Neural progenitor cell (in vitro differentiated cells): ENCODE results near the gene TUBGCP3. TPM values are rescaled to one million over a fixed set of nuclear protein-coding genes. Genes with fewer than 3 reads are reported as not detected.

Source experiments
- DNase-seq: peaks from one replicate; pipeline ENCODE4 v3.0.0-alpha.2; 2016; ENCODE audit warnings: low spot score
- H2AFZ ChIP-seq: fragments of 200-600 bp; sonication (generic); replicated peaks from 2 replicates; pipeline ENCODE4 v1.6.1; 2016; ENCODE audit warnings: antibody characterized with exemption
- H3F3A ChIP-seq: fragments of 200-600 bp; sonication (generic); 2 replicates; pipeline ENCODE4 v1.6.1; 2016; ENCODE audit warnings: antibody characterized with exemption, low read depth
- H3K27ac ChIP-seq: fragments of 200-600 bp; sonication (generic); 2 replicates; pipeline ENCODE4 v1.5.1; 2016; ENCODE audit warnings: mild to moderate bottlenecking
- H3K27me3 ChIP-seq: fragments of 200-600 bp; sonication (generic); 2 replicates; pipeline ENCODE4 v1.6.1; 2016; ENCODE audit warnings: mild to moderate bottlenecking, moderate library complexity
- H3K36me3 ChIP-seq: fragments of 200-600 bp; sonication (generic); 2 replicates; pipeline ENCODE4 v1.5.1; 2016
- H3K4me1 ChIP-seq: fragments of 200-600 bp; sonication (generic); 2 replicates; pipeline ENCODE4 v1.6.1; 2016; ENCODE audit warnings: mixed run types
- H3K4me2 ChIP-seq: fragments of 200-600 bp; sonication (generic); 2 replicates; pipeline ENCODE4 v1.6.1; 2016
- H3K4me3 ChIP-seq: fragments of 200-600 bp; sonication (generic); 2 replicates; pipeline ENCODE4 v1.5.1; 2016
- H3K79me2 ChIP-seq: fragments of 200-600 bp; sonication (generic); 2 replicates; pipeline ENCODE4 v1.6.1; 2016; ENCODE audit warnings: low read depth
- H3K9ac ChIP-seq: fragments of 200-600 bp; sonication (generic); 2 replicates; pipeline ENCODE4 v1.6.1; 2016
- H3K9me3 ChIP-seq: fragments of 200-600 bp; sonication (generic); 2 replicates; pipeline ENCODE4 v1.5.1; 2016; ENCODE audit warnings: low read depth
- H4K20me1 ChIP-seq: fragments of 200-600 bp; sonication (generic); 2 replicates; pipeline ENCODE4 v1.6.1; 2016; ENCODE audit warnings: low read depth
- H3K27ac Mint-ChIP-seq: 3 replicates; pipeline ENCODE4 v1.8.0; 2021; ENCODE audit warnings: mixed read lengths
- H3K27me3 Mint-ChIP-seq: 2 replicates; pipeline ENCODE4 v1.8.0; 2022; ENCODE audit warnings: low read depth, mild to moderate bottlenecking, inconsistent platforms, moderate library complexity, mixed read lengths; ENCODE audit not compliant: insufficient read depth
- H3K36me3 Mint-ChIP-seq: 3 replicates; pipeline ENCODE4 v1.8.0; 2021; ENCODE audit warnings: mixed read lengths
- H3K4me1 Mint-ChIP-seq: 3 replicates; pipeline ENCODE4 v1.8.0; 2021; ENCODE audit warnings: mixed read lengths
- H3K4me3 Mint-ChIP-seq: 3 replicates; pipeline ENCODE4 v1.8.0; 2021; ENCODE audit warnings: mild to moderate bottlenecking, moderate library complexity, mixed read lengths
- H3K9me3 Mint-ChIP-seq: 3 replicates; pipeline ENCODE4 v1.8.0; 2020; ENCODE audit warnings: mixed read lengths
- CTCF ChIP-seq: fragments of 200-600 bp; sonication (generic); IDR thresholded peaks from 2 replicates; pipeline ENCODE4 v1.5.1; 2017; ENCODE audit warnings: antibody characterized with exemption, mild to moderate bottlenecking
- EZH2 ChIP-seq: fragments of 200-600 bp; sonication (generic); IDR thresholded peaks from 2 replicates; pipeline ENCODE4 v1.6.1; 2017; ENCODE audit warnings: antibody characterized with exemption, mild to moderate bottlenecking, moderate library complexity
- EZH2phosphoT487 ChIP-seq: fragments of 200-600 bp; sonication (generic); IDR thresholded peaks from 2 replicates; pipeline ENCODE4 v1.6.1; 2017; ENCODE audit warnings: antibody characterized with exemption
- total RNA-seq: library from RNA; depleted of rRNA; stranded (reverse); fragments of >200 nt; gene quantifications from 2 replicates; pipeline ENCODE4 v1.2.3, GENCODE V29; 2015; ENCODE audit warnings: low replicate concordance

The TUBGCP3 gene
- total RNA-seq, 1 donor from 2014 or later, result 33.6 TPM

GRCh38 chr13:112582263-112582662 lies 5.7 kb downstream of the TUBGCP3 start:
- Histone ChIP-seq H3K36me3 (peaks cover 7% of the 10 kb centered on the region), H2AFZ (no peak overlapping the region), H3F3A (peaks cover 5% of the 10 kb centered on the region), H3K27ac (no peak overlapping the region), H3K4me3 (no peak overlapping the region), H3K9me3 (no peaks in the 10 kb centered on the region), H3K79me2 (peaks cover 97% of the 10 kb centered on the region), H3K27me3 (no peaks in the 10 kb centered on the region), H3K4me2 (no peak overlapping the region), H3K4me1 (peaks cover 8% of the 10 kb centered on the region), H4K20me1 (peaks cover 25% of the 10 kb centered on the region), H3K9ac (no peak overlapping the region)
- TF ChIP-seq CTCF (no peak), EZH2phosphoT487 (no peak), EZH2 (no peak)
- no peak for DNase-seq
- H3K27me3 Mint-ChIP-seq, result peaks cover 3% of the 10 kb centered on the region
- H3K36me3 Mint-ChIP-seq, result peaks cover 48% of the 10 kb centered on the region
- H3K4me3 Mint-ChIP-seq, result no peak overlapping the region
- H3K9me3 Mint-ChIP-seq, result peaks cover 23% of the 10 kb centered on the region
- H3K4me1 Mint-ChIP-seq, result peaks cover 10% of the 10 kb centered on the region
- H3K27ac Mint-ChIP-seq, result no peak overlapping the region

GRCh38 chr13:112580912-112581311 lies 7.0 kb downstream of the TUBGCP3 start:
- H3K9me3 Mint-ChIP-seq, result peaks cover 36% of the 10 kb centered on the region
- DNase-seq, result no peak
- H3K4me1 Mint-ChIP-seq, result no peaks in the 10 kb centered on the region
- H3K36me3 ChIP-seq, result peaks cover 7% of the 10 kb centered on the region
- H3K27ac ChIP-seq, result no peak overlapping the region
- H3K79me2 ChIP-seq, result peaks cover 97% of the 10 kb centered on the region
- no peaks in the 10 kb centered on the region for H3K9me3 ChIP-seq
- H3K36me3 Mint-ChIP-seq, result peaks cover 48% of the 10 kb centered on the region
- H3K27me3 Mint-ChIP-seq, result peaks cover 3% of the 10 kb centered on the region
- H3F3A ChIP-seq, result no peaks in the 10 kb centered on the region
- H3K27ac Mint-ChIP-seq, result no peak overlapping the region
- no peak overlapping the region for H3K4me3 ChIP-seq
- no peak for TF ChIP-seq CTCF
- TF ChIP-seq EZH2, result no peak
- TF ChIP-seq EZH2phosphoT487, result no peak
- no peak overlapping the region for H3K4me2 ChIP-seq
- H2AFZ ChIP-seq, result no peak overlapping the region
- peaks cover 32% of the 10 kb centered on the region for H4K20me1 ChIP-seq
- H3K4me1 ChIP-seq, result no peaks in the 10 kb centered on the region
- no peak overlapping the region for H3K9ac ChIP-seq
- no peaks in the 10 kb centered on the region for H3K27me3 ChIP-seq
- no peak overlapping the region for H3K4me3 Mint-ChIP-seq

- Histone ChIP-seq H3K4me3 (no peak overlapping the region), H3K36me3 (peaks cover 7% of the 10 kb centered on the region), H3K4me2 (no peak overlapping the region), H2AFZ (no peak overlapping the region), H4K20me1 (peaks cover 34% of the 10 kb centered on the region), H3K9ac (no peak overlapping the region), H3K27ac (no peak overlapping the region), H3K9me3 (no peaks in the 10 kb centered on the region), H3K79me2 (peaks cover 97% of the 10 kb centered on the region), H3K27me3 (no peaks in the 10 kb centered on the region), H3F3A (no peaks in the 10 kb centered on the region), H3K4me1 (no peaks in the 10 kb centered on the region)
- H3K4me3 Mint-ChIP-seq, result no peak overlapping the region
- DNase-seq, result no peak
- no peaks in the 10 kb centered on the region for H3K4me1 Mint-ChIP-seq
- peaks cover 48% of the 10 kb centered on the region for H3K36me3 Mint-ChIP-seq
- no peak for TF ChIP-seq EZH2
- no peak for TF ChIP-seq EZH2phosphoT487
- no peak for TF ChIP-seq CTCF
- H3K27ac Mint-ChIP-seq, result no peak overlapping the region
- peaks cover 3% of the 10 kb centered on the region for H3K27me3 Mint-ChIP-seq
- H3K9me3 Mint-ChIP-seq, result peaks cover 36% of the 10 kb centered on the region
These were observed 7.7 kb downstream of the TUBGCP3 start for GRCh38 chr13:112580211-112580610.
